ENCODE data around the gene SZRD1. TPM values are rescaled to one million over a fixed set of nuclear protein-coding genes. Genes with fewer than 3 reads are reported as not detected.

The SZRD1 gene
- total and polyA plus RNA-seq, 4 donors, result 29.3 to 114 (median 89.3) TPM

- DNase-seq (no peak), ATAC-seq (ENCODE audit: insufficient read depth, low FRiP score) (no peak)
- peak overlapping the region in 1 of 2 donors; percentile 26 for H3K27ac ChIP-seq (ENCODE audit: low read depth in 1 of 2, low read length in 1 of 2)
- no peaks in the 10 kb centered on the region for H3K27me3 ChIP-seq (ENCODE audit: control insufficient read depth in 3 of 3, insufficient read depth in 3 of 3, low read length in 2 of 3)
- no peak overlapping the region for H3K4me3 ChIP-seq
- no peak overlapping the region for H3K9ac ChIP-seq (ENCODE audit: insufficient read depth in 1 of 2, low read length in 2 of 2)
- no peak for TF ChIP-seq CTCF (IDR thresholded peaks at IDR 0.05; ENCODE audit: control extremely low read depth, extremely low read depth)
- 34 to 65% methylated on average over 3 of the region's 3 CpGs for WGBS, 2 donors
- H3K36me3 ChIP-seq (ENCODE audit: control insufficient read depth in 4 of 4, insufficient read depth in 4 of 4, low read length in 4 of 4), result peaks cover 0 to 23% (median 10%) of the 10 kb centered on the region in 4 donors
- H3K4me1 ChIP-seq (ENCODE audit: control insufficient read depth in 5 of 5, insufficient read depth in 5 of 5, low read length in 5 of 5), result peaks cover 4 to 34% (median 15%) of the 10 kb centered on the region in 5 donors
- H3K9me3 ChIP-seq (ENCODE audit: control insufficient read depth in 4 of 4, insufficient read depth in 3 of 4, low read length in 3 of 4), result no peaks in the 10 kb centered on the region
These were observed 24.4 kb downstream of the SZRD1 start for GRCh38 chr1:16391411-16391810.

GRCh38 chr1:16392740-16393569 is 25.9 kb downstream of the SZRD1 start:
- Histone ChIP-seq H3K27me3 (ENCODE audit: control insufficient read depth in 3 of 3, insufficient read depth in 3 of 3, low read length in 2 of 3) (no peaks in the 10 kb centered on the region), H3K4me1 (ENCODE audit: control insufficient read depth in 5 of 5, insufficient read depth in 5 of 5, low read length in 5 of 5) (peaks cover under 1 to 35% (median 7%) of the 10 kb centered on the region in 5 donors), H3K36me3 (ENCODE audit: control insufficient read depth in 4 of 4, insufficient read depth in 4 of 4, low read length in 4 of 4) (peaks cover 0 to 36% (median 12%) of the 10 kb centered on the region in 4 donors), H3K9ac (ENCODE audit: insufficient read depth in 1 of 2, low read length in 2 of 2) (no peak overlapping the region), H3K27ac (ENCODE audit: low read depth in 1 of 2, low read length in 1 of 2) (peak overlapping the region in 1 of 2 donors; percentile 37), H3K4me3 (no peak overlapping the region), H3K9me3 (ENCODE audit: control insufficient read depth in 4 of 4, insufficient read depth in 3 of 4, low read length in 3 of 4) (no peaks in the 10 kb centered on the region)
- DNase-seq (no peak), ATAC-seq (ENCODE audit: insufficient read depth, low FRiP score) (no peak)
- TF ChIP-seq CTCF (IDR thresholded peaks at IDR 0.05; ENCODE audit: control extremely low read depth, extremely low read depth), result no peak
- 78 to 79% methylated on average over 21 of the region's 21 CpGs for WGBS, 2 donors

DNA sequence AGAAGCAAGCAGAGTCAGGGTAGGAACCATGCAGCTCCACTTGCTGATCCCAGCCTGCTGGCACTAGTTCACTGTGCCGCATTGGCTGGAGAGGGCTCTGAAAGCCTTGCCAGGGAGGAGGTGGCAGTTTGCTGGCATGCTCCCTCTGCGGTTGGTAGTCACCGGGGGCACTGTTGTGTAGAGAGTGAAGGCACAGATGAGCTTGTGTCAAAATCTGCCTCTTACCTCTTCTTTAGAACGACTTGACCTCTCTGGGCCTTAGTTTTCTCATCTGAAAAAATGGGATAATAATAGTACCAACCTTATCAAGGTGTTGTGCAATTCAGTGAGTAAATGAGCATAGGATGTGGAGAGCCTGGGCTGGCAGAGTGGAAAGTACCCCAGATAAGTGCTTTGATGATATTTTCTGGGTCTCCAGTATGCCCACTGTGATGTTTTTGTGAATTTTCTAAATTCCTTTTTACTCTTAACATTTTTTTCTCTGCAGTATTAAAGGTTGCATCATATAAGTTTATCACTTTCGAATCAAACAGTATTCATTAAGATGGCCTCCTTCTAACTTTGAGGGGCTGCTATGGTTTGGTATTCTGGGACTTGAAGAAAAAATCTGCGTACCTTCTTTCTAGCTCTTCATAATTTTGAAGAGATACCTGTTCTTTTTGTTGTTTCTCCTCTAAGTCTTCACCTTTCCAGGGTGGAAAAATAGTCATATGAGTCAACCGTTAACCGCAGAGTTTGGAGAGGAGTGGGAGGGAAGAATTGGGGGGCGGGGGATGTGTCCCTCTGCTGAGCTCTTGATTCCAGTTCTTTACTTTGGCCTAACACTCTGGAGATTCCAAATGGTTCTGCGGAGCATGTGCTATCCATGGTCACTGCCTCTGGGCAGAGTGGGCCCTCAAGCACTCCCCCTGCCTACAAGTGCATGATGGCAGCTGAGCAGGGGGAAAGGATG is 26.8 kb downstream of the SZRD1 start:
- H3K27me3 ChIP-seq (ENCODE audit: control insufficient read depth in 3 of 3, insufficient read depth in 3 of 3, low read length in 2 of 3), result no peaks in the 10 kb centered on the region
- no peak overlapping the region for H3K9ac ChIP-seq (ENCODE audit: insufficient read depth in 1 of 2, low read length in 2 of 2)
- DNase-seq, result no peak
- no peak overlapping the region for H3K4me3 ChIP-seq
- H3K27ac ChIP-seq (ENCODE audit: low read depth in 1 of 2, low read length in 1 of 2), result no peak overlapping the region
- 86 to 91% methylated on average over 10 of the region's 10 CpGs for WGBS, 2 donors
- peaks cover 0 to 41% (median 12%) of the 10 kb centered on the region in 4 donors for H3K36me3 ChIP-seq (ENCODE audit: control insufficient read depth in 4 of 4, insufficient read depth in 4 of 4, low read length in 4 of 4)
- peaks cover 0 to 35% (median 7%) of the 10 kb centered on the region in 5 donors for H3K4me1 ChIP-seq (ENCODE audit: control insufficient read depth in 5 of 5, insufficient read depth in 5 of 5, low read length in 5 of 5)
- TF ChIP-seq CTCF (IDR thresholded peaks at IDR 0.05; ENCODE audit: control extremely low read depth, extremely low read depth), result no peak
- peaks cover 0 to 2% (median 0%) of the 10 kb centered on the region in 4 donors for H3K9me3 ChIP-seq (ENCODE audit: control insufficient read depth in 4 of 4, insufficient read depth in 3 of 4, low read length in 3 of 4)
- no peak for ATAC-seq (ENCODE audit: insufficient read depth, low FRiP score)

Measured in lung (tissue), 12 donors.